ENCODE results near the gene RHBDL1. TPM values are rescaled to one million over a fixed set of nuclear protein-coding genes. Genes with fewer than 3 reads are reported as not detected.
A peak's percentile ranks its signal among the peaks of the same experiment; 100 is the strongest.

The RHBDL1 gene
- total and polyA plus RNA-seq, 2 donors (not counting 3 experiments of a cell fraction or from before 2014, with no cell fraction given) = 1.1 to 1.8 TPM

- Histone ChIP-seq H3K9ac (replicated peaks; ENCODE audit: extremely low read depth, insufficient read depth, low read length) (peak overlapping the region; percentile 66), H3K4me2 (ENCODE audit: insufficient read depth, low read length) (no peak overlapping the region), H3K9me3 (replicated peaks; ENCODE audit: control insufficient read depth, insufficient read depth, low read length) (no peaks in the 10 kb centered on the region), H3K4me3 (replicated peaks in 1 of 3; ENCODE audit: insufficient read depth in 1 of 3, low read depth in 1 of 3, low read length in 3 of 3) (peak overlapping the region in 1 of 3 experiments; percentile 82), H4K20me1 (replicated peaks; ENCODE audit: control insufficient read depth, extremely low read depth, insufficient read depth, low read length) (no peaks in the 10 kb centered on the region), H3K27ac (ENCODE audit: insufficient read depth, low read depth, low read length) (no peak overlapping the region), H2AFZ (ENCODE audit: low read depth, low read length) (peak overlapping the region; percentile 84), H3K4me1 (ENCODE audit: control insufficient read depth, extremely low read depth, insufficient read depth, low read length) (peaks cover 9% of the 10 kb centered on the region), H3K9me1 (replicated peaks; ENCODE audit: control insufficient read depth, extremely low read depth, insufficient read depth, low read length) (no peaks in the 10 kb centered on the region), H3K79me2 (ENCODE audit: control insufficient read depth, insufficient read depth, low read length) (peaks cover 8% of the 10 kb centered on the region), H3K36me3 (ENCODE audit: control insufficient read depth in 2 of 2, extremely low read depth in 1 of 2, insufficient read depth in 2 of 2, low read length in 2 of 2) (no peaks in the 10 kb centered on the region), H3K27me3 (ENCODE audit: control insufficient read depth in 2 of 2, insufficient read depth in 2 of 2, low read length in 2 of 2) (no peaks in the 10 kb centered on the region)
- ChIA-PET CTCF (interaction anchor here (1.2 to 1.7 kb wide), 5 partner anchors 11 to 56 kb away, joined by 3 to 8 read pairs (median 8); partner anchors contain the start of genes RAB40C and RHBDL1), POLR2A (interaction anchor here (1.2 to 1.6 kb wide), 2 partner anchors 10 to 12 kb away, joined by 4 read pairs; partner anchors contain the start of gene WDR90)
- dilution Hi-C loops (cut with MboI; ENCODE audit: extremely low pct_ligation_motif_present, low sequenced_read_pairs) = no loop called here
- no peak for FAIRE-seq
- no peak for TF ChIP-seq POLR2AphosphoS5 (IDR thresholded peaks at IDR 0.05; ENCODE audit: insufficient read depth, low read depth, low read length)
- no peak for TF ChIP-seq FOS (IDR thresholded peaks at IDR 0.05; ENCODE audit: borderline replicate concordance, insufficient read depth, low read length)
- no peak for TF ChIP-seq EZH2 (IDR thresholded peaks at IDR 0.05; ENCODE audit: borderline replicate concordance, low read depth, low read length, severe bottlenecking)
- no peak for TF ChIP-seq POLR2A (IDR thresholded peaks at IDR 0.05; ENCODE audit: low read depth, low read length)
- TF ChIP-seq CTCF (IDR thresholded peaks at IDR 0.05; ENCODE audit: extremely low read depth in 1 of 2, insufficient read depth in 1 of 2, low read depth in 1 of 2, low read length in 2 of 2) = no peak
- no peak for TF ChIP-seq GATA2 (IDR thresholded peaks at IDR 0.05; ENCODE audit: insufficient read depth, insufficient read length, low read depth, low read length)
- TF ChIP-seq MYC (IDR thresholded peaks at IDR 0.05; ENCODE audit: low read depth, low read length) = no peak
- TF ChIP-seq JUN (IDR thresholded peaks at IDR 0.05; ENCODE audit: borderline replicate concordance, insufficient read depth, insufficient read length, low read depth) = no peak
- no TSS peak for BruUV-seq (replicated peaks)
- intact Hi-C loops (cut with micrococcal nuclease) = loop anchor here (1.0 kb wide), 2 partner anchors 11 to 23 kb away; no protein-coding TSS in a partner anchor
- no peak for DNase-seq (ENCODE audit: low read depth, low spot score)
These were observed 38.1 kb upstream of the RHBDL1 start for GRCh38 chr16:637081-638018.

Measured in endothelial cell of umbilical vein (primary cell).